SK-N-SH (cell line): Measurements from ENCODE around the gene KCNIP4. TPM values are rescaled to one million over a fixed set of nuclear protein-coding genes. Genes with fewer than 3 reads are reported as not detected.

ENCODE experiments used
- CTCF ChIA-PET: fragments of 300-600, 350-600 bp; formaldehyde crosslinking; extraction: SDS; loops from one replicate; lab custom pipeline; 2021; lab: Yijun Ruan, JAX
- POLR2A ChIA-PET: fragments of 350-600 bp; sonication (Branson Sonifier 250); formaldehyde crosslinking; extraction: SDS; loops from one replicate; lab custom pipeline; 2020; ENCODE audit warnings: antibody characterized with exemption, inconsistent platforms; lab: Yijun Ruan, JAX
- DNase-seq: peaks from one replicate; pipeline ENCODE4 v3.0.0; 2012
- H2AFZ ChIP-seq: fragments of 200-600 bp; sonication (generic); 2 replicates; pipeline ENCODE4 v1.8.1; 2016; ENCODE audit warnings: antibody characterized with exemption, mild to moderate bottlenecking, low read depth
- H3F3A ChIP-seq: fragments of 200-600 bp; sonication (generic); replicated peaks from 2 replicates; pipeline ENCODE3; 2016; ENCODE audit warnings: antibody characterized with exemption, mild to moderate bottlenecking; ENCODE audit not compliant: insufficient read depth
- H3K27ac ChIP-seq, 2 experiments: fragments of 200-500 bp in 1 of 2; fragments of 200-600 bp in 1 of 2; sonication (Bioruptor generic) in 1 of 2; sonication (generic), shearing (Covaris generic) in 1 of 2; 2 replicates each; pipeline versions ENCODE4 v1.5.1 to v1.6.1; 2014 to 2016; ENCODE audit warnings: low read depth in 2 of 2, inconsistent platforms in 1 of 2, low read length in 1 of 2, mild to moderate bottlenecking in 1 of 2, mixed read lengths in 1 of 2
- H3K27me3 ChIP-seq: fragments of 200-600 bp; sonication (generic), shearing (Covaris generic); 2 replicates; pipeline ENCODE4 v1.6.1; 2016; ENCODE audit warnings: mixed run types; ENCODE audit not compliant: insufficient read depth
- H3K36me3 ChIP-seq, 2 experiments: fragments of 200-500 bp in 1 of 2; fragments of 200-600 bp in 1 of 2; sonication (Bioruptor generic) in 1 of 2; sonication (generic) in 1 of 2; replicated peaks in 1 of 2; 2 replicates each; pipeline versions ENCODE3 to v1.5.1; 2014 to 2016; ENCODE audit warnings: low read length in 1 of 2, mild to moderate bottlenecking in 1 of 2; ENCODE audit not compliant: insufficient read depth in 2 of 2, control insufficient read depth in 1 of 2
- H3K4me1 ChIP-seq, 2 experiments: fragments of 200-500 bp in 1 of 2; fragments of 200-600 bp in 1 of 2; sonication (Bioruptor generic) in 1 of 2; sonication (generic), shearing (Covaris generic) in 1 of 2; 2 replicates each; pipeline versions ENCODE4 v1.5.1 to v1.6.1; 2014 to 2016; ENCODE audit warnings: low read depth in 1 of 2, low read length in 1 of 2, mixed run types in 1 of 2; ENCODE audit not compliant: insufficient read depth in 2 of 2, control insufficient read depth in 1 of 2
- H3K4me2 ChIP-seq: fragments of 200-600 bp; sonication (generic), shearing (Covaris generic); 2 replicates; pipeline ENCODE4 v1.6.1; 2017; ENCODE audit warnings: mixed run types
- H3K4me3 ChIP-seq, 2 experiments: fragments of 200-500 bp in 1 of 2; fragments of 200-600 bp in 1 of 2; sonication (Bioruptor generic) in 1 of 2; sonication (generic), shearing (Covaris generic) in 1 of 2; 2 replicates each; pipeline versions ENCODE4 v1.5.1 to v1.8.1; 2014 to 2016; ENCODE audit warnings: low read depth in 2 of 2, inconsistent platforms in 1 of 2, low read length in 1 of 2, mild to moderate bottlenecking in 1 of 2, mixed read lengths in 1 of 2, moderate library complexity in 1 of 2
- H3K79me2 ChIP-seq: fragments of 200-600 bp; sonication (generic); 2 replicates; pipeline ENCODE4 v1.8.1; 2017; ENCODE audit warnings: mild to moderate bottlenecking; ENCODE audit not compliant: insufficient read depth
- H3K9ac ChIP-seq: fragments of 200-600 bp; sonication (generic); 2 replicates; pipeline ENCODE4 v1.6.1; 2017; ENCODE audit warnings: mixed run types
- H3K9me2 ChIP-seq: fragments of 200-600 bp; sonication (generic); 2 replicates; pipeline ENCODE4 v1.6.1; 2017; ENCODE audit warnings: mixed run types
- H3K9me3 ChIP-seq: fragments of 200-600 bp; sonication (generic); 2 replicates; pipeline ENCODE4 v1.6.1; 2017; ENCODE audit warnings: mixed run types, mild to moderate bottlenecking, moderate library complexity
- H4K20me1 ChIP-seq: fragments of 200-600 bp; sonication (generic); 2 replicates; pipeline ENCODE4 v1.6.1; 2017; ENCODE audit warnings: mild to moderate bottlenecking, mixed run types; ENCODE audit not compliant: insufficient read depth
- CHD2 ChIP-seq: fragments of 150-350 bp; IDR thresholded peaks from 2 replicates; pipeline ENCODE4 v1.6.1; 2018; ENCODE audit warnings: low read length; ENCODE audit not compliant: partially characterized antibody
- EP300 ChIP-seq, 2 experiments: IDR thresholded peaks; 2 replicates each; pipeline versions ENCODE4 v1.4.0 to v1.6.1; 2012; ENCODE audit warnings: borderline replicate concordance in 1 of 2, low read depth in 1 of 2, low read length in 1 of 2
- FOSL2 ChIP-seq: IDR thresholded peaks from 2 replicates; pipeline ENCODE4 v1.4.0; 2012; ENCODE audit warnings: low read depth, mild to moderate bottlenecking, moderate library complexity, borderline replicate concordance
- FOXJ3 ChIP-seq: sonication (generic); formaldehyde crosslinking; IDR thresholded peaks from 2 replicates; pipeline ENCODE4 v1.5.1; 2020; ENCODE audit warnings: mild to moderate bottlenecking, missing genetic modification reagents
- FOXM1 ChIP-seq: IDR thresholded peaks from 2 replicates; pipeline ENCODE4 v1.4.0; 2012; ENCODE audit warnings: low read depth, mild to moderate bottlenecking
- GABPA ChIP-seq: IDR thresholded peaks from 2 replicates; pipeline ENCODE4 v1.4.0; 2012; ENCODE audit warnings: low read depth, mild to moderate bottlenecking
- IRF3 ChIP-seq: fragments of 150-350 bp; IDR thresholded peaks from 2 replicates; pipeline ENCODE4 v1.6.1; 2016; ENCODE audit warnings: mild to moderate bottlenecking, low read depth, low read length
- MAX ChIP-seq: IDR thresholded peaks from 2 replicates; pipeline ENCODE4 v1.4.0; 2012; ENCODE audit warnings: low read depth
- MEF2A ChIP-seq: IDR thresholded peaks from 2 replicates; pipeline ENCODE4 v1.4.0; 2012; ENCODE audit warnings: low read depth, borderline replicate concordance
- NFIC ChIP-seq: IDR thresholded peaks from 2 replicates; pipeline ENCODE4 v1.4.0; 2012; ENCODE audit warnings: borderline replicate concordance
- RAD21 ChIP-seq: IDR thresholded peaks from 2 replicates; pipeline ENCODE4 v1.6.1; 2012; ENCODE audit warnings: mild to moderate bottlenecking, low read length
- RFX5 ChIP-seq: IDR thresholded peaks from 2 replicates; pipeline ENCODE4 v1.6.1; 2012; ENCODE audit warnings: mild to moderate bottlenecking, improper control_type of control experiment, low read length
- SIN3A ChIP-seq: IDR thresholded peaks from 2 replicates; pipeline ENCODE4 v1.6.1; 2012; ENCODE audit warnings: low read depth, mild to moderate bottlenecking, low read length, moderate library complexity, borderline replicate concordance
- TCF12 ChIP-seq: IDR thresholded peaks from 2 replicates; pipeline ENCODE4 v1.4.0; 2012
- TEAD4 ChIP-seq: IDR thresholded peaks from 2 replicates; pipeline ENCODE4 v1.4.0; 2012; ENCODE audit warnings: mild to moderate bottlenecking, borderline replicate concordance; ENCODE audit not compliant: insufficient read depth
- USF1 ChIP-seq: IDR thresholded peaks from 2 replicates; pipeline ENCODE4 v1.4.0; 2012; ENCODE audit warnings: low read depth, borderline replicate concordance
- WGBS: methylation state at CpG from one replicate; pipeline ENCODE4 v1.1.6; 2017; ENCODE audit warnings: low lambda C conversion rate; 5-methylcytosine and 5-hydroxymethylcytosine counted together
- polyA plus RNA-seq, 3 experiments: library from polyadenylated mRNA; depleted of rRNA; stranded (reverse); fragments of >200 nt; gene quantifications; 2 replicates each; pipeline ENCODE4 v1.2.3, GENCODE V29; 2012

KCNIP4 gene
- polyA plus RNA-seq, 1 of the 3 experiments (the other 2 are of a cell fraction) = 0.18 TPM

GRCh38 chr4:20857081-20857480, 1091.5 kb downstream of the KCNIP4 start:
- no peak for DNase-seq

GRCh38 chr4:20847124-20847747, 1101.3 kb downstream of the KCNIP4 start:
- 43% methylated on average over 2 of the region's 2 CpGs for WGBS
- CTCF ChIA-PET = interaction anchor here (0.8 kb wide), 1 partner anchor 287 kb away, joined by 4 read pairs; no protein-coding TSS in a partner anchor

More at GRCh38 chr4:20857081-20857480, 1091.5 kb downstream of the KCNIP4 start:
- ChIA-PET POLR2A (no interaction called here), CTCF (interaction anchor here (0.6 kb wide), 1 partner anchor 67 kb away, joined by 3 read pairs; no protein-coding TSS in a partner anchor)
- WGBS = 58% methylated on average over 5 of the region's 5 CpGs
- no peaks in the 10 kb centered on the region for H3K27me3 ChIP-seq
- no peak overlapping the region for H3K4me3 ChIP-seq
- H3K79me2 ChIP-seq = no peaks in the 10 kb centered on the region
- H3K9ac ChIP-seq = no peak overlapping the region
- H3K4me1 ChIP-seq = no peaks in the 10 kb centered on the region; a peak in 2 of 4 replicates
- H4K20me1 ChIP-seq = no peaks in the 10 kb centered on the region
- H3K36me3 ChIP-seq = no peaks in the 10 kb centered on the region
- H3K9me3 ChIP-seq = no peaks in the 10 kb centered on the region
- no peak overlapping the region for H3K27ac ChIP-seq
- H3K4me2 ChIP-seq = no peak overlapping the region
- H2AFZ ChIP-seq = no peak overlapping the region
- no peaks in the 10 kb centered on the region for H3K9me2 ChIP-seq
- no peaks in the 10 kb centered on the region for H3F3A ChIP-seq
- TF ChIP-seq TCF12 (no peak), USF1 (no peak), FOSL2 (no peak), FOXJ3 (CRISPR knock-in tag) (no peak), SIN3A (no peak), RAD21 (no peak), EP300 (IDR thresholded peaks at IDR 0.05; ENCODE audit: borderline replicate concordance in 1 of 2, low read depth in 1 of 2, low read length in 1 of 2) (no peak), GABPA (no peak), FOXM1 (no peak), CHD2 (no peak), NFIC (no peak), MEF2A (no peak), IRF3 (no peak)
- TF ChIP-seq, all 33 proteins: peak for 0

More at GRCh38 chr4:20847124-20847747, 1101.3 kb downstream of the KCNIP4 start:
- Histone ChIP-seq H3K4me3 (no peak overlapping the region), H3K27ac (no peak overlapping the region), H3K79me2 (no peaks in the 10 kb centered on the region), H3K9me3 (no peaks in the 10 kb centered on the region), H3K27me3 (no peaks in the 10 kb centered on the region), H4K20me1 (no peaks in the 10 kb centered on the region), H3K4me1 (no peaks in the 10 kb centered on the region), H3K36me3 (no peaks in the 10 kb centered on the region), H3K4me2 (no peak overlapping the region), H3K9ac (no peak overlapping the region), H3K9me2 (no peaks in the 10 kb centered on the region), H3F3A (no peaks in the 10 kb centered on the region), H2AFZ (no peak overlapping the region)
- POLR2A ChIA-PET = no interaction called here
- TF ChIP-seq EP300 (IDR thresholded peaks at IDR 0.05; ENCODE audit: borderline replicate concordance in 1 of 2, low read depth in 1 of 2, low read length in 1 of 2) = no peak
- TF ChIP-seq CHD2 = no peak
- no peak for TF ChIP-seq MAX
- TF ChIP-seq RFX5 = no peak
- TF ChIP-seq TEAD4 = no peak
- no peak for TF ChIP-seq GABPA
- no peak for DNase-seq
